SK-MEL-5 (cell line): ENCODE data around the gene SLC16A5. TPM values are rescaled to one million over a fixed set of nuclear protein-coding genes. Genes with fewer than 3 reads are reported as not detected.
"Not testable (repeated sequence)": the region's sequence is repeated elsewhere in the genome, so short reads cannot be mapped to it uniquely, and the experiment has no call there.

ENCODE experiments used
- DNase-seq: peaks from one replicate; pipeline ENCODE4 v3.0.0-alpha.2; 2016; ENCODE audit warnings: low read depth, low spot score
- in situ Hi-C: cut with HindIII; loops from 2 replicates; pipeline ENCODE4 v1.10.0; 2016; ENCODE audit warnings: low sequenced_read_pairs, high pct_unique_total_duplicates, low pct_unique_long_range_greater_than_20kb
- polyA plus RNA-seq, 2 experiments: library from polyadenylated mRNA; depleted of rRNA; stranded (reverse); fragments of >200 nt; gene quantifications; 2 replicates each; pipeline ENCODE4 v1.2.3, GENCODE V29; 2015
- total RNA-seq: library from RNA; depleted of rRNA; stranded (reverse); fragments of >200 nt; shearing (Covaris generic); gene quantifications from 2 replicates; pipeline ENCODE4 v1.2.3, GENCODE V29; 2014; rRNA removed

The SLC16A5 gene
- total RNA-seq: 0.19 TPM in 1 of 2 replicates, not detected in the other
- 0.05 TPM in 1 of 2 replicates, not detected in the other for polyA plus RNA-seq (2015; cell fraction: cytosol; rRNA removed)
- polyA plus RNA-seq (2015; cell fraction: nucleus; rRNA removed): 0.68 TPM in 1 of 2 replicates, not detected in the other

GRCh38 chr17:75087558-75088453, at the start of gene SLC16A5:
SLC16A5 (plus strand) TSS chr17:75087954; CDS start chr17:75093637, 5,683 bp downstream.
- no peak for DNase-seq
- in situ Hi-C loops: no loop called here

GRCh38 chr17:75039238-75039637, 48.5 kb upstream of the SLC16A5 start:
- DNase-seq: no peak
- in situ Hi-C loops: no loop called here

- in situ Hi-C loops: no loop called here
- no peak for DNase-seq
These were observed 46.0 kb upstream of the SLC16A5 start for GRCh38 chr17:75041656-75042280.

- in situ Hi-C loops: not testable (repeated sequence)
These were observed 44.0 kb upstream of the SLC16A5 start for GRCh38 chr17:75043789-75044188.

GRCh38 chr17:75044716-75045115, 43.0 kb upstream of the SLC16A5 start:
- in situ Hi-C loops: no loop called here
- no peak for DNase-seq

More at GRCh38 chr17:75043789-75044188, 44.0 kb upstream of the SLC16A5 start:
- not testable (repeated sequence) for DNase-seq

- in situ Hi-C loops, DNase-seq: not testable (repeated sequence)
These were observed 41.8 kb upstream of the SLC16A5 start for GRCh38 chr17:75045946-75046406.

GRCh38 chr17:75046407-75047289, 41.1 kb upstream of the SLC16A5 start, which contains the start of the genes ATP5PD and KCTD2:
ATP5PD (minus strand) TSS chr17:75046969; CDS start chr17:75042650, 4,319 bp downstream.
KCTD2 (plus strand) TSS chr17:75047225; CDS start chr17:75047251, 26 bp downstream.
- in situ Hi-C loops: no loop called here
- peak; percentile 99 for DNase-seq

GRCh38 chr17:75047398-75048098, 40.2 kb upstream of the SLC16A5 start:
- DNase-seq: no peak
- in situ Hi-C loops: no loop called here

- in situ Hi-C loops: no loop called here
- no peak for DNase-seq
These were observed 39.4 kb upstream of the SLC16A5 start for GRCh38 chr17:75048249-75048878.

- DNase-seq: no peak
- in situ Hi-C loops: no loop called here
These were observed 38.7 kb upstream of the SLC16A5 start for GRCh38 chr17:75049057-75049456.

- DNase-seq: no peak
- in situ Hi-C loops: no loop called here
These were observed 38.0 kb upstream of the SLC16A5 start for GRCh38 chr17:75049706-75050105.

GRCh38 chr17:75051941-75052340, 35.8 kb upstream of the SLC16A5 start:
- in situ Hi-C loops: no loop called here
- DNase-seq: no peak

- in situ Hi-C loops: no loop called here
- DNase-seq: peak; percentile 74
These were observed 28.1 kb upstream of the SLC16A5 start for GRCh38 chr17:75059369-75060345.

GRCh38 chr17:75060434-75061054, 27.2 kb upstream of the SLC16A5 start:
- no peak for DNase-seq
- in situ Hi-C loops: no loop called here

- in situ Hi-C loops: no loop called here
- no peak for DNase-seq
These were observed 26.7 kb upstream of the SLC16A5 start for GRCh38 chr17:75061055-75061438.
